Measurements from ENCODE around the gene ADAD2. TPM values are rescaled to one million over a fixed set of nuclear protein-coding genes. Genes with fewer than 3 reads are reported as not detected.

The ADAD2 gene
- total RNA-seq, 1 donor from 2014 or later, result 0.65 TPM

GRCh38 chr16:84237994-84238750 lies 47.2 kb downstream of the ADAD2 start:
- ATAC-seq (ENCODE audit: poor library complexity) (no peak), DNase-seq (no peak)
- intact Hi-C loops (cut with DNase I), result no loop called here

DNA sequence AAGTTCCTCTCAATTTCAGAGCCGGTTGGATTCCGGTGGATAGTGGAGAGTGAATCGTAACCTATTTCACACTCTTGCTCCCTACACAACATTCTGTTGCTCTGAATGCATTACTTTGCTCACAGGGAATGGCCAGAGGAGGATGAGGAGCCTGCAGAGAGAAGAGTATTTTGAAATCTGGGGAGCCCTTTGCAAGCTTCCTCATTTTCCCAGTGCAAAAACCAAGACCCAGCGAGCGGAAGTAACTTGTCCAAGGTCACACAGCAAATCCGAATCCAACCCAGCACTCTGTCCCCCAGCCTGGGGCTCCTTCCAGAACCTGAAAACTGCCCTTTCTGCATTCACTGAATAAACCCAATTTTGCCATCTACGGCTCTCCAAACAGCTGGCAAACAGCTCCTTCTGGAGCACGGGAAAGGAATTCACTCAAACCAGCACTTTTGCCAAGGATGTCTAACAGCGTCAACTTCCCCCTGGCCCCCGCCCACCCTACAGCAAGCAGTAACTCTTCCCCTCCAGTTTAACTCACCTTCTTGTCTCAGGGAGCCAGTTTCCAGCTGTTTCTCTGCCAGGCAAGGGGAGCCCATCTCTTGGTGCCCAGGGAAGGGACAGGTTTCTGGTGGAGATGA lies 48.3 kb downstream of the ADAD2 start:
- DNase-seq (no peak), ATAC-seq (ENCODE audit: poor library complexity) (no peak)
- intact Hi-C loops (cut with DNase I), result no loop called here

- ATAC-seq (ENCODE audit: poor library complexity) (no peak), DNase-seq (no peak)
- intact Hi-C loops (cut with DNase I), result no loop called here
These were observed 49.0 kb downstream of the ADAD2 start, which contains the start of gene KCNG4 for GRCh38 chr16:84239909-84240308. TSS of gene KCNG4 (minus strand) at chr16:84240012. CDS start at chr16:84237485, 2,527 bp downstream.

DNA sequence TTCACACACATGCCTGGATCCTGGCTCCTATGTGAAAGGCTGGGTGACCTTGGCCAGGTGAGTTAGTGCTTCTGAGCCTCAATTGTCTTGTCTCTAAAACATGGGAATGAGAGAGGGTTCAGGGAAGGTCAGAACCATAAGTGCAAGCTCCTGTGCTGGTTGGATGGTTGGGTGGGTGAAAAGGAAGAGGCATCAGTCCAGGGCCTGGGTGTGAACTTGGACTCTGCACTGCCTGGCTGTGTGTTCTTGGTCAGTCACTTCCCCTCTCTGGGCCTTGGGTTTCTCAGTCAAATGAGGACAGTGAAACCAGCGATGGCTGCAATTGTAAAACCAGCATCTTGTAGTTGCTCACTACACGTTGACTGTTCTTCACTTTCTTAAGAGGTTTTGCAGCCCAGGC lies 49.5 kb downstream of the ADAD2 start:
- ATAC-seq (ENCODE audit: poor library complexity) (no peak), DNase-seq (no peak)
- intact Hi-C loops (cut with DNase I), result no loop called here

DNA sequence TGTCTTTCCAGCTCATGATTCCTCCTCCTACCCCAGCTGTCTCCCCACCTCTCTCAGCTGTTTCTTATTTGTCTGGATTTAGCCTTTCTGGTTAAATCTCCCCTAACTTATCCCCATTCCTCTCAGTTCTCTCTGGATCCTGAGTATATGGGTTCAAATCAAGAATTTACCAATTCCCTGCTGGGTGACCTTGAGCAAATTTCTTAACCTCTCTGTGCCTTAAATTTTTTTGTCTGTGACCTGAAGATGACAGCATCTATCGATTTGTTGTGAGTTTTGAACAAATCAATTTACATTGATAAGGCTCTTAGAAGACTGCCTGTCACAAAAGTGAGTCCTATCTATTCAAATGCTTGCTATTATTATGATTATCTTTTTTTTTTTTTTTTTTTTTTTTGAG lies 50.8 kb downstream of the ADAD2 start:
- ATAC-seq (ENCODE audit: poor library complexity), result no peak
- intact Hi-C loops (cut with DNase I), result no loop called here
- no peak for DNase-seq

- DNase-seq, result no peak
- ATAC-seq (ENCODE audit: poor library complexity), result no peak
- intact Hi-C loops (cut with DNase I), result no loop called here
These were observed 51.9 kb downstream of the ADAD2 start for GRCh38 chr16:84242839-84243238.

DNA sequence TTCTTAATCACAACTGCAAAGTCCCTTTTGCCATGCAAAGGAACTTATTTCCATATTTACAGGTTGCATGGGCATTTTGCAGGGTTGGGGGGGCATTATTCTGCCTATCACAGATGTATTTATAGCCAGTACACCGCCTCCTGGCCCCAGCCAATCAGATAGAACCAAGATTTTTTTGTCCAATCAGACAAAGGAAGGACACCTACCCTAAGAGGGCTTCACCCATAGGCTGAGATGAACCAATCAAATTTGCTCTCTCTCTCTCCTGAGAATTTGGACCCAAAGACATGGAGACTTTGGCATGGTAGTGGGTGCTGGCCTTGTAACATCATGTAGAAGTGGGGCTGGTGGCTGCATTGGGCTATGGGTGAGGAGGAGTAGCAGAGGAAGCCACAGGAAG lies 52.8 kb downstream of the ADAD2 start:
- ATAC-seq (ENCODE audit: poor library complexity) (no peak), DNase-seq (no peak)
- intact Hi-C loops (cut with DNase I), result no loop called here

DNA sequence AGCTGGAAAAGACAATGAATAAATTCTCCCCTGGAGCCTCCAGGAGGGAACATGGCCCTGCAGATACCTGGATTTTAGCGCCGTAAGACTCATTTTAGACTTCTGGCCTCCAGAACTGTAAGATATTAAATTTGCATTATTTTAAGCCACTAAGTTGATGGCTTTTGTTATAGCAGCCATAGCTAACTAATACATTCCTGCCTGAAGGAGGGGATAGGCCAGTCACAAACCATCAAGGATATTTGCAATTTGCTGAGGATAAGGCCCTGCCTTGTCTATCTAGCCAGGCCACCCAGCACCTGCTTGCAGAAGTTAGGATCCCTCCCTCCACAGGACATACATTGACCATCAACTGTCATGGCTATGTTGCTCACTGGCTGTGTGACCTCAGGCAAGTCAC lies 53.8 kb downstream of the ADAD2 start:
- no peak for DNase-seq
- intact Hi-C loops (cut with DNase I), result no loop called here
- ATAC-seq (ENCODE audit: poor library complexity), result no peak

DNA sequence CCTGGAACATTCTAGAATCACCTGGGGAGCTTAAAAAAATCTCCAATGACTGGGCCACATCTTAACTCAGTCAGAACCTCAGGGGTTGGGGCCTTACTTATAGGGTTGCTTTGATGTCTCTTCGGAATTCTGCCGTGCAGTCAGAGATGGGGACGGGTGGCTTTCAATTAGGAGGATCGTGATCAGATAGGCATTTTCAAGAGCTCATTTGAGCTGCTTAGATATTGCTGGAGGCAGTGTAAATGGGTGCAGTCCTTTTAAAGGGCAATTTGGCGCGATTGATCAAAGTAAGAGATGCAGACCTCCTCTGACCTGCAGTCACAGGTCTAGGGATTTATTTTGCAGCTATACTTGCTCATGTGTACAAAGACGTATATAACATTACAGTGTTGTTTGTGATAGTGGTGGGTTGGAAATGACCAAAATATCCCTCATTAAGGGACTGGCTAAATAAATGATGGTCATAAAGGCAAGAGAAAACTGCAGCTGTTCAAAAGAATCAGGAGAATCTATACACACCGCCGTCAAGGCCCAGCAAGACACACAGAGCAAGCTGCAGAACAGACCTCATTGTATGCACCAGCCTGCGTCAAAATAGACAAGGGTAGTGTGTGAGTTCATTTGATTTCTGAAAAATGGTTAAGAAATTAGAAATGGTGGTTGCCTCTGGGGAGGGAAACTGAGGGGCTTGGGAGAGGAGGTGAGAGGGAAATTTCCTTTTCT lies 55.2 kb downstream of the ADAD2 start:
- DNase-seq (no peak), ATAC-seq (ENCODE audit: poor library complexity) (no peak)
- intact Hi-C loops (cut with DNase I), result no loop called here

DNA sequence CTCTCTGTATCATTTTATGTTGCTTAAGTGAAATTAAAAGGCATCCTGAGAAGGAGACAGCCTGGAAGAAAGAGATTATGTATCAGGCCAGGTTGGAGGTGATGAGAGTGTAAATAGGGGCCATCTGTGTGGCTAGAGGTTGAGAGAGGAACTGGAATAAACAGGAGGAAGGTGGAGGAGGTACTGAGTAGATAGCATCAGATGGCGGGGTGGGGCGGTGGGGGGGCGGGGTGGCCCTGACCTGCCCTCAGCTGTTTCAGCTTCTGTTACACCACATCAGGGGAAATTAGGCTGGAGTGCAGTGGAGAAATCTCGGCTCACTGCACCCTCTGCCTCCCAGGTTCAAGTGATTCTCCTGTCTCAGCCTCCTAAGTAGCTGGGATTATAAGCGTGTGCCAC lies 55.7 kb downstream of the ADAD2 start:
- ATAC-seq (ENCODE audit: poor library complexity) (no peak), DNase-seq (no peak)
- intact Hi-C loops (cut with DNase I), result no loop called here

Other genes with a start within 250 kb of the ADAD2 start
- 7.2 TPM for gene OSGIN1, start 237.9 kb upstream of the ADAD2 start, total RNA-seq
- gene NECAB2, start 222.9 kb upstream of the ADAD2 start, total RNA-seq, result 0.46 TPM
- 0.78 TPM for gene SLC38A8, start 148.4 kb upstream of the ADAD2 start, total RNA-seq
- gene MBTPS1, start 74.2 kb upstream of the ADAD2 start, total RNA-seq, result 67.3 TPM
- 22.6 TPM for gene HSDL1, start 46.0 kb upstream of the ADAD2 start, total RNA-seq
- not detected for gene DNAAF1, start 45.8 kb upstream of the ADAD2 start, total RNA-seq
- gene TAF1C, start 4.1 kb upstream of the ADAD2 start, total RNA-seq, result 29.3 TPM
- gene KCNG4, start 48.9 kb downstream of the ADAD2 start, total RNA-seq, result not detected
- gene WFDC1, start 103.7 kb downstream of the ADAD2 start, total RNA-seq, result 1.4 TPM
- gene ATP2C2, start 177.4 kb downstream of the ADAD2 start, total RNA-seq, result not detected

All from Right ventricle myocardium superior (tissue), 1 donor.